Spleen (tissue), 11 donors: ENCODE results near the gene RFC2. TPM values are rescaled to one million over a fixed set of nuclear protein-coding genes. Genes with fewer than 3 reads are reported as not detected.

ENCODE experiments used
- DNase-seq: peaks from one replicate; pipeline ENCODE4 v3.0.0-alpha.2; 2020
- H3K27ac ChIP-seq, 8 donors: fragments of 200-600 bp; sonication (generic) in 7 of 8; 1 replicate in 4 of 8; 2 replicates in 4 of 8; pipeline versions ENCODE4 v1.5.0 to v1.8.0; 2016 to 2021; ENCODE audit warnings: inconsistent platforms in 4 of 8, mild to moderate bottlenecking in 4 of 8, moderate library complexity in 1 of 8
- H3K27me3 ChIP-seq, 7 donors: fragments of 200-600 bp; sonication (generic) in 6 of 7; replicated peaks in 1 of 7; 1 replicate in 4 of 7; 2 replicates in 3 of 7; pipeline versions ENCODE4 v1.5.0 to v1.8.0; 2016 to 2021; ENCODE audit warnings: inconsistent platforms in 3 of 7, mild to moderate bottlenecking in 1 of 7
- H3K36me3 ChIP-seq, 6 donors: fragments of 200-600 bp; sonication (generic) in 5 of 6; 1 replicate in 4 of 6; 2 replicates in 2 of 6; pipeline versions ENCODE4 v1.5.0 to v1.8.0; 2016 to 2021; ENCODE audit warnings: inconsistent platforms in 2 of 6
- H3K4me1 ChIP-seq, 6 donors: fragments of 200-600 bp; sonication (generic) in 5 of 6; 1 replicate in 3 of 6; 2 replicates in 3 of 6; pipeline versions ENCODE4 v1.5.0 to v1.8.0; 2016 to 2021; ENCODE audit warnings: inconsistent platforms in 3 of 6
- H3K4me3 ChIP-seq, 8 donors: fragments of 200-600 bp; sonication (generic) in 7 of 8; 1 replicate in 4 of 8; 2 replicates in 4 of 8; pipeline versions ENCODE4 v1.5.0 to v1.8.0; 2016 to 2021; ENCODE audit warnings: inconsistent platforms in 4 of 8, mild to moderate bottlenecking in 4 of 8, moderate library complexity in 2 of 8
- H3K9me3 ChIP-seq, 8 donors: fragments of 200-600 bp; sonication (generic) in 7 of 8; 1 replicate in 4 of 8; 2 replicates in 4 of 8; pipeline versions ENCODE4 v1.5.0 to v1.8.0; 2016 to 2021; ENCODE audit warnings: inconsistent platforms in 4 of 8
- POLR2A ChIP-seq, 3 donors: fragments of 450-650 bp; IDR thresholded peaks; one replicate each; pipeline ENCODE4 v1.5.1; 2017; ENCODE audit warnings: antibody characterized with exemption in 3 of 3, mild to moderate bottlenecking in 1 of 3
- POLR2AphosphoS5 ChIP-seq, 3 donors: sonication (generic); formaldehyde crosslinking; IDR thresholded peaks; one replicate each; pipeline ENCODE4 v1.5.1; 2017; ENCODE audit warnings: antibody characterized with exemption in 3 of 3
- WGBS, 5 donors: extraction: QIAGEN DNeasy Blood & Tissue Kit in 3 of 5; methylation state at CpG; one replicate each; pipeline versions ENCODE4 v1.1.5 to v1.1.7; 2013 to 2018; 5-methylcytosine and 5-hydroxymethylcytosine counted together
- intact Hi-C: fragments of 100-400 bp; cut with DNase I; formaldehyde crosslinking; loops from one replicate; pipeline ENCODE4 v1.15.0; 2023; ENCODE audit warnings: low total_unique reads
- polyA plus RNA-seq, 3 donors: library from polyadenylated mRNA; stranded (reverse); fragments of 200-250 nt; gene quantifications; one replicate each; pipeline ENCODE4 v1.2.1, GENCODE V29; 2013
- total RNA-seq, 7 donors: library from RNA; depleted of rRNA in 3 of 7; stranded (reverse); fragments of >200 nt in 3 of 7; fragmentation: NEBNext Ultra II Directional in 4 of 7; extraction: Animal tissue kit (Norgen Biotek cat#: 25700) in 4 of 7; gene quantifications; one replicate each; pipeline versions ENCODE4 v1.1.0 to v1.2.1, GENCODE V29; 2016 to 2021
- TF ChIP-seq, protein P1 (sequence below), 11 experiments: fragments of 200-600 bp in 7 of 11; fragments of 450-650 bp in 4 of 11; sonication (generic) in 4 of 11; IDR thresholded peaks in 8 of 11; conservative IDR thresholded peaks in 3 of 11; 1 replicate in 7 of 11; 2 replicates in 4 of 11; pipeline versions ENCODE4 v1.4.0 to v1.8.0; 2016 to 2021; ENCODE audit warnings: antibody characterized with exemption in 11 of 11, inconsistent platforms in 4 of 11, mild to moderate bottlenecking in 1 of 11
- donor health status: healthy with polysubstance abuse.
- donor health status: DM: no; HTN: no; CAD: no; lungs with moderate emphysema.
- donor health status: DM: no; HTN: no; CAD: no.
- donor health status: Bipolar disorder and iron deficiency.
- donor health status: healthy.
- donor health status: DM: no; HTN: no; CAD: no.
- donor health status: DM: yes; HTN: yes; CAD: no.

Gene RFC2
- total and polyA plus RNA-seq, 10 donors = 7.5 to 25.0 (median 19.9) TPM

DNA sequence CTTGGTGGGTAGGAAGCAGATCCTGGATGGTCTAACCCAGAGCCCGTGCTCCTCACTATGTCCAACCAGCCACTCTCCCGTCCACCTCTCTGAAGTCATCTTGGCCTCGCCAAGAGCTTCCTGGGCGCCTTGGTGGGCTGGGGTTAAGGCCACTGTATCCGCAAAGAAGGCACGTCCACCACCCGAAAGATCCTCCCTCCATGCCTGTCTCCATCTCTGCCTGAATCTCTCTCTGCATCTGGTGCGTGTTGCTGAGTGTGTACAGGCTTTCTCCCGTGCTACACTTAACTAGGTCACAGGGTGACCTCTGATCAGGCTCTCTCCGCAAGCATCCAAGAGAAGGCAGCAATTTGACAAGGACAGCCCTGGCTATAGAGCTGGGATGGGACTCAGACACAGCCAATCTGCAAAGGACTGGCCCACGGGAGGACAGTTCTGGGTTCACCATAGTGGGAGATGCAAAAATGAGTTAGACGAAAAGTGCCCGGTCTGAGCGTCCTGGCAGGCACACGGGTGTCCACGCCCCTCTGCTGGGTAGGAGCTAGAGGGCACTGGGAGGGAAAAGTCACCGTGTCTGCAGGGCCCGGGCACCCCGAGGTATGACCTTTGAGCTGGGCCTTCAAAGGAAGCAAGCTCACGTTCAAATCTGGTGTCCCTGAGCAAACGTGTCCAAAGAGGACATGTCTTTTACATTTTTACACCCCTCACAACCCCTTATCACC is 9.4 kb upstream of the RFC2 start:
- Histone ChIP-seq H3K9me3 (no peaks in the 10 kb centered on the region), H3K27ac (no peak overlapping the region), H3K27me3 (no peaks in the 10 kb centered on the region), H3K4me3 (no peak overlapping the region), H3K4me1 (peaks cover 0 to 14% (median 2%) of the 10 kb centered on the region in 6 donors), H3K36me3 (no peaks in the 10 kb centered on the region)
- TF ChIP-seq POLR2AphosphoS5 (IDR thresholded peaks at IDR 0.05) (no peak), POLR2A (IDR thresholded peaks at IDR 0.05) (no peak)
- TF ChIP-seq, protein P1, sequence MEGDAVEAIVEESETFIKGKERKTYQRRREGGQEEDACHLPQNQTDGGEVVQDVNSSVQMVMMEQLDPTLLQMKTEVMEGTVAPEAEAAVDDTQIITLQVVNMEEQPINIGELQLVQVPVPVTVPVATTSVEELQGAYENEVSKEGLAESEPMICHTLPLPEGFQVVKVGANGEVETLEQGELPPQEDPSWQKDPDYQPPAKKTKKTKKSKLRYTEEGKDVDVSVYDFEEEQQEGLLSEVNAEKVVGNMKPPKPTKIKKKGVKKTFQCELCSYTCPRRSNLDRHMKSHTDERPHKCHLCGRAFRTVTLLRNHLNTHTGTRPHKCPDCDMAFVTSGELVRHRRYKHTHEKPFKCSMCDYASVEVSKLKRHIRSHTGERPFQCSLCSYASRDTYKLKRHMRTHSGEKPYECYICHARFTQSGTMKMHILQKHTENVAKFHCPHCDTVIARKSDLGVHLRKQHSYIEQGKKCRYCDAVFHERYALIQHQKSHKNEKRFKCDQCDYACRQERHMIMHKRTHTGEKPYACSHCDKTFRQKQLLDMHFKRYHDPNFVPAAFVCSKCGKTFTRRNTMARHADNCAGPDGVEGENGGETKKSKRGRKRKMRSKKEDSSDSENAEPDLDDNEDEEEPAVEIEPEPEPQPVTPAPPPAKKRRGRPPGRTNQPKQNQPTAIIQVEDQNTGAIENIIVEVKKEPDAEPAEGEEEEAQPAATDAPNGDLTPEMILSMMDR (IDR thresholded peaks at IDR 0.05 in 8 of 11, conservative IDR thresholded peaks at IDR 0.05 in 3 of 11) = no peak
- intact Hi-C loops = no loop called here
- no peak for DNase-seq
- WGBS, 5 donors = 81 to 90% (median 86%) methylated on average over 21 of the region's 21 CpGs

GRCh38 chr7:74262639-74263398 is 8.6 kb upstream of the RFC2 start:
- Histone ChIP-seq H3K27ac (no peak overlapping the region), H3K4me1 (peaks cover 0 to 14% (median 2%) of the 10 kb centered on the region in 6 donors), H3K4me3 (no peak overlapping the region), H3K27me3 (no peaks in the 10 kb centered on the region), H3K9me3 (no peaks in the 10 kb centered on the region), H3K36me3 (no peaks in the 10 kb centered on the region)
- intact Hi-C loops = no loop called here
- 83 to 92% (median 92%) methylated on average over 16 to 20 of the region's 20 CpGs for WGBS, 5 donors
- TF ChIP-seq, protein P1 (IDR thresholded peaks at IDR 0.05 in 8 of 11, conservative IDR thresholded peaks at IDR 0.05 in 3 of 11) = no peak
- no peak for TF ChIP-seq POLR2A (IDR thresholded peaks at IDR 0.05)
- DNase-seq = no peak

DNA sequence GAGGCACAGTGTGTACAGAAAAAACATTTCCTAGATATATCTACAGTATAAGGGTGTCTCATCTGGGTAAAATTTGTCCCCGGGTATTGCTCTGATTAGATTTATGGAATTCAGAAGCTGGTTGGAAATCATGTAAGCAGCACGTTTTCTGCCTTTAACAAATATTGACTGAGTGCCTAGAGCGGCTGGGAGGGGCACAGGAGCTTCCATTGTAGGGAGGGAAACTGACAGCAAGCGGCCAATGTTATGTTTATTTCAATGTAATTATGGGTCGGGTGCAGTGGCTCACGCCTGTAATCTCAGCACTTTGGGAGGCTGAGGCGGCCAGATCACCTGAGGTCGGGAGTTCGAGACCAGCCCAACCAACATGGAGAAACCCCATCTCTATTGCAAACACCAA is 4.4 kb upstream of the RFC2 start:
- Histone ChIP-seq H3K36me3 (no peaks in the 10 kb centered on the region), H3K4me1 (peaks cover 8 to 31% (median 27%) of the 10 kb centered on the region in 6 donors), H3K4me3 (no peak overlapping the region), H3K9me3 (no peaks in the 10 kb centered on the region), H3K27ac (no peak overlapping the region), H3K27me3 (no peaks in the 10 kb centered on the region)
- DNase-seq = no peak
- intact Hi-C loops = no loop called here
- no peak for TF ChIP-seq POLR2A (IDR thresholded peaks at IDR 0.05)
- TF ChIP-seq, protein P1 (IDR thresholded peaks at IDR 0.05 in 8 of 11, conservative IDR thresholded peaks at IDR 0.05 in 3 of 11) = no peak
- TF ChIP-seq POLR2AphosphoS5 (IDR thresholded peaks at IDR 0.05) = no peak
- 82 to 91% (median 87%) methylated on average over 9 of the region's 9 CpGs for WGBS, 5 donors
